BLaER1 treated with 17β-estradiol and CSF1 and Interleukin-3, amounts not matched to agents 10 nM and 100 nM (cell line): ENCODE measurements around the gene NDUFV2.
"Not testable (repeated sequence)": the region's sequence is repeated elsewhere in the genome, so short reads cannot be mapped to it uniquely, and the experiment has no call there.

ENCODE experiments used
- H3K27ac ChIP-seq, 11 experiments: shearing (Covaris generic); formaldehyde crosslinking; 2 replicates each; pipeline ENCODE4 v1.8.1; 2022
- H3K27me3 ChIP-seq, 11 experiments: shearing (Covaris generic); formaldehyde crosslinking; 2 replicates each; pipeline ENCODE4 v1.8.1; 2022
- H3K36me3 ChIP-seq, 11 experiments: shearing (Covaris generic); formaldehyde crosslinking; 2 replicates each; pipeline ENCODE4 v1.8.1; 2022
- H3K4me1 ChIP-seq, 10 experiments: shearing (Covaris generic); formaldehyde crosslinking; 2 replicates each; pipeline ENCODE4 v1.8.1; 2022
- H3K4me2 ChIP-seq, 11 experiments: shearing (Covaris generic); formaldehyde crosslinking; 2 replicates each; pipeline ENCODE4 v1.8.1; 2022
- H3K4me3 ChIP-seq, 10 experiments: shearing (Covaris generic); formaldehyde crosslinking; 2 replicates each; pipeline ENCODE4 v1.8.1; 2022
- H3K9ac ChIP-seq, 11 experiments: shearing (Covaris generic); formaldehyde crosslinking; 2 replicates each; pipeline ENCODE4 v1.8.1; 2022
- H3K9me3 ChIP-seq, 11 experiments: shearing (Covaris generic); formaldehyde crosslinking; replicated peaks in 1 of 11; 2 replicates each; pipeline ENCODE4 v1.8.1; 2022
- H4K20me1 ChIP-seq, 11 experiments: shearing (Covaris generic); formaldehyde crosslinking; 2 replicates each; pipeline ENCODE4 v1.8.1; 2022
- Cebpa-rat ChIP-seq, 11 experiments: shearing (Covaris generic); IDR thresholded peaks; 2 replicates each; pipeline ENCODE4 v1.8.1; 2022

The NDUFV2 gene

GRCh38 chr18:9160014-9160413 is 57.5 kb downstream of the NDUFV2 start:
- Histone ChIP-seq H3K4me1 (peaks cover 0 to 6% (median 0%) of the 10 kb centered on the region in 10 experiments; a peak in 1 of 20 replicates), H3K9ac (no peak overlapping the region), H3K4me3 (no peak overlapping the region), H3K27me3 (no peaks in the 10 kb centered on the region), H3K36me3 (peaks cover 14 to 77% (median 28%) of the 10 kb centered on the region in 11 experiments; a peak in 18 of 22 replicates), H3K4me2 (no peak overlapping the region), H3K9me3 (peaks cover 33 to 65% (median 45%) of the 10 kb centered on the region in 11 experiments), H3K27ac (no peak overlapping the region), H4K20me1 (peaks cover 0 to 97% (median 13%) of the 10 kb centered on the region in 11 experiments; a peak in 9 of 22 replicates)
- TF ChIP-seq Cebpa-rat (IDR thresholded peaks at IDR 0.05), result no peak

- not testable (repeated sequence) for H3K4me3 ChIP-seq, H3K27ac ChIP-seq, H3K4me2 ChIP-seq, H3K27me3 ChIP-seq, H3K4me1 ChIP-seq, H3K9ac ChIP-seq
- Histone ChIP-seq H3K9me3 (peaks cover 38 to 59% (median 43%) of the 10 kb centered on the region in 11 experiments), H3K36me3 (peaks cover 15 to 66% (median 31%) of the 10 kb centered on the region in 11 experiments; a peak in 18 of 22 replicates), H4K20me1 (peaks cover 0 to 78% (median 13%) of the 10 kb centered on the region in 11 experiments; a peak in 8 of 22 replicates)
Observed at GRCh38 chr18:9162663-9163062, 60.2 kb downstream of the NDUFV2 start.

- Histone ChIP-seq H3K36me3 (peaks cover 15 to 62% (median 31%) of the 10 kb centered on the region in 11 experiments; a peak in 18 of 22 replicates), H3K4me3 (0 out of 20 replicates have a peak overlapping the region, but pooled peaks of 1 of the 10 experiments have one; percentile 8), H3K9me3 (peaks cover 38 to 59% (median 52%) of the 10 kb centered on the region in 11 experiments), H4K20me1 (peaks cover 0 to 73% (median 0%) of the 10 kb centered on the region in 11 experiments; a peak in 7 of 22 replicates)
- H3K9ac ChIP-seq, H3K4me2 ChIP-seq, H3K27ac ChIP-seq, H3K27me3 ChIP-seq, H3K4me1 ChIP-seq: not testable (repeated sequence)
Observed at GRCh38 chr18:9164149-9164548, 61.6 kb downstream of the NDUFV2 start.

- not testable (repeated sequence) for H3K4me1 ChIP-seq, H3K27me3 ChIP-seq, H3K4me3 ChIP-seq, H3K27ac ChIP-seq, H3K9ac ChIP-seq, H3K4me2 ChIP-seq
- H3K9me3 ChIP-seq, result peaks cover 39 to 64% (median 55%) of the 10 kb centered on the region in 11 experiments
- peaks cover 9 to 46% (median 25%) of the 10 kb centered on the region in 11 experiments; a peak in 17 of 22 replicates for H3K36me3 ChIP-seq
- H4K20me1 ChIP-seq, result peaks cover 0 to 72% (median 0%) of the 10 kb centered on the region in 11 experiments; a peak in 6 of 22 replicates
Observed at GRCh38 chr18:9165883-9166282, 63.4 kb downstream of the NDUFV2 start.

- Histone ChIP-seq H3K36me3 (peaks cover 9 to 28% (median 19%) of the 10 kb centered on the region in 11 experiments; a peak in 16 of 22 replicates), H3K4me1 (peaks cover 10 to 39% (median 12%) of the 10 kb centered on the region in 10 experiments), H3K9me3 (peaks cover 12 to 50% (median 43%) of the 10 kb centered on the region in 11 experiments), H4K20me1 (peaks cover 0 to 73% (median 8%) of the 10 kb centered on the region in 11 experiments; a peak in 9 of 22 replicates)
- H3K9ac ChIP-seq, H3K27me3 ChIP-seq, H3K4me3 ChIP-seq, H3K27ac ChIP-seq, H3K4me2 ChIP-seq: not testable (repeated sequence)
Observed at GRCh38 chr18:9169515-9169914, 67.0 kb downstream of the NDUFV2 start.

GRCh38 chr18:9171919-9172318 is 69.4 kb downstream of the NDUFV2 start:
- Histone ChIP-seq H3K4me2 (0 out of 22 replicates have a peak overlapping the region, but pooled peaks of 1 of the 11 experiments have one; percentile 59), H4K20me1 (peaks cover 0 to 88% (median 9%) of the 10 kb centered on the region in 11 experiments; a peak in 10 of 22 replicates), H3K4me1 (peaks cover 10 to 44% (median 15%) of the 10 kb centered on the region in 10 experiments), H3K9me3 (peaks cover 10 to 49% (median 41%) of the 10 kb centered on the region in 11 experiments; a peak in 20 of 22 replicates), H3K36me3 (peaks cover 9 to 38% (median 25%) of the 10 kb centered on the region in 11 experiments; a peak in 19 of 22 replicates)
- H3K9ac ChIP-seq, H3K4me3 ChIP-seq, H3K27me3 ChIP-seq, H3K27ac ChIP-seq: not testable (repeated sequence)

GRCh38 chr18:9172506-9173127 is 70.1 kb downstream of the NDUFV2 start:
- TF ChIP-seq Cebpa-rat (IDR thresholded peaks at IDR 0.05), result no peak
- Histone ChIP-seq H3K4me2 (peak overlapping the region in 3 of 11 experiments; percentile 28 to 59 (median 59); a peak in 4 of 22 replicates), H3K27me3 (no peaks in the 10 kb centered on the region), H3K4me1 (peaks cover 10 to 47% (median 15%) of the 10 kb centered on the region in 10 experiments), H3K9me3 (peaks cover 10 to 48% (median 41%) of the 10 kb centered on the region in 11 experiments; a peak in 20 of 22 replicates), H3K36me3 (peaks cover 13 to 45% (median 26%) of the 10 kb centered on the region in 11 experiments; a peak in 19 of 22 replicates), H3K27ac (no peak overlapping the region; a peak in 1 of 22 replicates), H4K20me1 (peaks cover 0 to 92% (median 9%) of the 10 kb centered on the region in 11 experiments; a peak in 10 of 22 replicates), H3K4me3 (no peak overlapping the region), H3K9ac (no peak overlapping the region)

- peak overlapping the region in 10 of 11 experiments; percentile 30 to 67 (median 58); a peak in 19 of 22 replicates for H3K27ac ChIP-seq
- no peaks in the 10 kb centered on the region for H3K27me3 ChIP-seq
- H4K20me1 ChIP-seq, result peaks cover 0 to 97% (median 9%) of the 10 kb centered on the region in 11 experiments; a peak in 10 of 22 replicates
- H3K4me3 ChIP-seq, result peak overlapping the region in 5 of 10 experiments; percentile 7 to 36 (median 29); a peak in 5 of 20 replicates
- peak overlapping the region in 3 of 11 experiments; percentile 13 to 44 (median 40); a peak in 4 of 22 replicates for H3K9ac ChIP-seq
- H3K9me3 ChIP-seq, result peaks cover 10 to 47% (median 39%) of the 10 kb centered on the region in 11 experiments; a peak in 20 of 22 replicates
- peaks cover 10 to 49% (median 15%) of the 10 kb centered on the region in 10 experiments for H3K4me1 ChIP-seq
- peak overlapping the region; percentile 38 to 89 (median 74) for H3K4me2 ChIP-seq
- peaks cover 13 to 51% (median 26%) of the 10 kb centered on the region in 11 experiments; a peak in 19 of 22 replicates for H3K36me3 ChIP-seq
- no peak for TF ChIP-seq Cebpa-rat (IDR thresholded peaks at IDR 0.05)
Observed at GRCh38 chr18:9173770-9174233, 71.3 kb downstream of the NDUFV2 start.

- H3K27me3 ChIP-seq, result no peaks in the 10 kb centered on the region
- H3K36me3 ChIP-seq, result peaks cover 15 to 55% (median 26%) of the 10 kb centered on the region in 11 experiments; a peak in 19 of 22 replicates
- H3K4me1 ChIP-seq, result peaks cover 10 to 46% (median 15%) of the 10 kb centered on the region in 10 experiments
- TF ChIP-seq Cebpa-rat (IDR thresholded peaks at IDR 0.05), result peak in 6 of 11 experiments; percentile 21 to 54 (median 36); a peak in 5 of 22 replicates
- peak overlapping the region in 3 of 11 experiments; percentile 13 to 44 (median 40); a peak in 4 of 22 replicates for H3K9ac ChIP-seq
- peaks cover 0 to 98% (median 10%) of the 10 kb centered on the region in 11 experiments; a peak in 10 of 22 replicates for H4K20me1 ChIP-seq
- H3K27ac ChIP-seq, result peak overlapping the region in 10 of 11 experiments; percentile 30 to 67 (median 58); a peak in 20 of 22 replicates
- H3K4me2 ChIP-seq, result peak overlapping the region; percentile 38 to 89 (median 74)
- H3K4me3 ChIP-seq, result peak overlapping the region in 5 of 10 experiments; percentile 7 to 36 (median 29); a peak in 6 of 20 replicates
- peaks cover 10 to 46% (median 36%) of the 10 kb centered on the region in 11 experiments; a peak in 20 of 22 replicates for H3K9me3 ChIP-seq
Observed at GRCh38 chr18:9174302-9174701, 71.8 kb downstream of the NDUFV2 start.
